KMS-11 (cell line): ENCODE measurements around the gene WDR47.

ENCODE experiments used
- H2AFZ ChIP-seq: fragments of 200-600 bp; sonication (generic); 2 replicates; pipeline ENCODE4 v1.6.1; 2016; ENCODE audit warnings: antibody characterized with exemption, mixed run types, low read depth
- H3K27ac ChIP-seq: fragments of 200-600 bp; sonication (generic); 2 replicates; pipeline ENCODE4 v1.6.1; 2016; ENCODE audit warnings: mild to moderate bottlenecking, mixed run types
- H3K27me3 ChIP-seq: fragments of 200-600 bp; sonication (generic); 2 replicates; pipeline ENCODE4 v1.6.1; 2017; ENCODE audit warnings: mild to moderate bottlenecking, low read depth, mixed run types, moderate library complexity; ENCODE audit not compliant: insufficient read depth
- H3K36me3 ChIP-seq: fragments of 200-600 bp; sonication (generic); 2 replicates; pipeline ENCODE4 v1.6.1; 2017; ENCODE audit warnings: mild to moderate bottlenecking, mixed run types; ENCODE audit not compliant: insufficient read depth
- H3K4me1 ChIP-seq: fragments of 200-600 bp; sonication (generic); 2 replicates; pipeline ENCODE4 v1.6.1; 2016; ENCODE audit warnings: mild to moderate bottlenecking, low read depth, mixed run types; ENCODE audit not compliant: poor library complexity, severe bottlenecking
- H3K4me2 ChIP-seq: fragments of 200-600 bp; sonication (generic); 2 replicates; pipeline ENCODE4 v1.7.0; 2016; ENCODE audit warnings: mild to moderate bottlenecking, mixed run types
- H3K4me3 ChIP-seq: fragments of 200-600 bp; sonication (generic); IDR thresholded peaks from 2 replicates; pipeline ENCODE4 v1.6.1; 2017; ENCODE audit warnings: low read depth, low read length, mixed read lengths; ENCODE audit not compliant: insufficient read depth
- H3K79me2 ChIP-seq: fragments of 200-600 bp; sonication (generic); 2 replicates; pipeline ENCODE4 v1.6.1; 2016; ENCODE audit warnings: low read depth, mixed run types; ENCODE audit not compliant: insufficient read depth
- H3K9ac ChIP-seq: fragments of 200-600 bp; sonication (generic); 2 replicates; pipeline ENCODE4 v1.6.1; 2016; ENCODE audit warnings: mild to moderate bottlenecking, mixed run types
- H4K20me1 ChIP-seq: fragments of 200-600 bp; sonication (generic); 2 replicates; pipeline ENCODE4 v1.6.1; 2016; ENCODE audit warnings: mild to moderate bottlenecking, mixed run types; ENCODE audit not compliant: insufficient read depth
- CTCF ChIP-seq: fragments of 200-600 bp; sonication (generic); conservative IDR thresholded peaks from 2 replicates; pipeline ENCODE4 v1.6.1; 2017; ENCODE audit warnings: low read depth, mild to moderate bottlenecking, antibody characterized with exemption, low read length, moderate library complexity, mixed read lengths

WDR47 gene

DNA sequence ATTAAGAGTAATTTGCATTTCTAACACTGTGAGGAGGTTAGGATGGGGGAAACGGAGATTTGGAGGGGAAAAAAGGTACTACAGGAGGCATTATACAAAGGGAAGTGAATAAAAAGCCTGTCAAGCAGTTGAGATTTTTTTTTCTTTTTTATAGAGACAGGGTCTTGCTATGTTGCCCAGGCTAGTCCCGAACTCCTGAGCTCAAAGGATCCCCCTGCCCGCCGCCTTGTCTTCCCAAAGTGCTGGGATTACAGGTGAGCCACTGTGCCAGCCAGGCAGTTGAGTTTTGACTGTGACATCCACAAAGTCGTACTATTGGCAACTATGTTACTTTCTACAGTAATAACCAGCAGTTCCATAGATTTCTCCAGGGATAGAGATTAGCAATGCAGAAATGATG is 81.2 kb downstream of the WDR47 start:
- no peak overlapping the region for H3K4me2 ChIP-seq
- H2AFZ ChIP-seq = no peak overlapping the region
- H3K79me2 ChIP-seq = peaks cover 15% of the 10 kb centered on the region
- H4K20me1 ChIP-seq = no peaks in the 10 kb centered on the region
- no peaks in the 10 kb centered on the region for H3K27me3 ChIP-seq
- no peak for TF ChIP-seq CTCF
- peaks cover 5% of the 10 kb centered on the region for H3K4me1 ChIP-seq
- no peak overlapping the region for H3K4me3 ChIP-seq
- no peak overlapping the region for H3K27ac ChIP-seq
- no peak overlapping the region for H3K9ac ChIP-seq
- no peaks in the 10 kb centered on the region for H3K36me3 ChIP-seq

GRCh38 chr1:108957888-108958287 is 84.0 kb downstream of the WDR47 start:
- H3K79me2 ChIP-seq = peaks cover 16% of the 10 kb centered on the region
- H3K4me2 ChIP-seq = no peak overlapping the region
- no peak for TF ChIP-seq CTCF
- H2AFZ ChIP-seq = no peak overlapping the region
- H3K27me3 ChIP-seq = no peaks in the 10 kb centered on the region
- H3K9ac ChIP-seq = no peak overlapping the region
- no peaks in the 10 kb centered on the region for H3K4me1 ChIP-seq
- H3K4me3 ChIP-seq = no peak overlapping the region
- no peaks in the 10 kb centered on the region for H4K20me1 ChIP-seq
- no peaks in the 10 kb centered on the region for H3K36me3 ChIP-seq
- H3K27ac ChIP-seq = no peak overlapping the region

GRCh38 chr1:108955881-108956280 is 86.0 kb downstream of the WDR47 start:
- H3K27me3 ChIP-seq = no peaks in the 10 kb centered on the region
- H3K79me2 ChIP-seq = peaks cover 4% of the 10 kb centered on the region; the same call in 1 of the 2 replicates
- no peak overlapping the region for H3K9ac ChIP-seq
- H3K4me3 ChIP-seq = no peak overlapping the region
- no peak for TF ChIP-seq CTCF
- H4K20me1 ChIP-seq = no peaks in the 10 kb centered on the region
- H3K36me3 ChIP-seq = no peaks in the 10 kb centered on the region
- H2AFZ ChIP-seq = no peak overlapping the region
- H3K4me1 ChIP-seq = no peaks in the 10 kb centered on the region
- no peak overlapping the region for H3K27ac ChIP-seq
- H3K4me2 ChIP-seq = no peak overlapping the region

DNA sequence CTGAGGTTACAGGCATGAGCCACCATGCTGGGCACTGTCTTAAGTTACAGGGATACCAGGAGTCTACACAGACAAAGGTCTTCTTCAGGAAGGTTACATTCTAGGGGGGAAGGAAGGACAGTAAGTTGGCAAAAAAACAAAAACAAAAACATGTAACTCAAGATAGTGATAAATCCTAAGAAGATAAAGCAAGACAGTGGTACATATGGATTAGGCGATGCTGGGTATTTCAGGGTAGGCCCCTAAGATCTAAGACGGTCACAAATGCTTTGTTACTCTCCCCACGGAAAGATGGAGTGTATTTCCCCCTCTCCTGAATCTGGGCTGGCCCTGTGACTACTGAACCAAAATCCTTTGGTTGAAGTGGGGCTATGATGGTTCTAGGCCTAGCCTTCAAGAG is 86.8 kb downstream of the WDR47 start:
- Histone ChIP-seq H3K4me1 (no peaks in the 10 kb centered on the region), H3K4me2 (no peak overlapping the region), H3K27me3 (no peaks in the 10 kb centered on the region), H3K9ac (no peak overlapping the region), H4K20me1 (no peaks in the 10 kb centered on the region), H3K4me3 (no peak overlapping the region), H2AFZ (no peak overlapping the region), H3K27ac (no peak overlapping the region), H3K79me2 (peaks cover 4% of the 10 kb centered on the region; the same call in 1 of the 2 replicates), H3K36me3 (no peaks in the 10 kb centered on the region)
- no peak for TF ChIP-seq CTCF
